Fibroblast of lung (primary cell): ENCODE data around the gene GPR68. TPM values are rescaled to one million over a fixed set of nuclear protein-coding genes. Genes with fewer than 3 reads are reported as not detected.
"Not testable (repeated sequence)": the region's sequence is repeated elsewhere in the genome, so short reads cannot be mapped to it uniquely, and the experiment has no call there.

Experiments
- DNase-seq, 2 donors: peaks; one replicate each; pipeline versions ENCODE4 v3.0.0 to v3.0.0-alpha.2; 2010; ENCODE audit warnings: low read depth in 2 of 2
- H2AFZ ChIP-seq: 2 replicates; pipeline ENCODE4 v1.5.1; 2012; ENCODE audit warnings: low read length, control low read depth, inconsistent platforms
- H3K27ac ChIP-seq: 2 replicates; pipeline ENCODE4 v1.5.1; 2011; ENCODE audit warnings: low read length, control low read depth; ENCODE audit not compliant: insufficient read depth
- H3K27me3 ChIP-seq: 2 replicates; pipeline ENCODE4 v1.5.1; 2011; ENCODE audit warnings: mild to moderate bottlenecking, low read length; ENCODE audit not compliant: control insufficient read depth, insufficient read depth
- H3K36me3 ChIP-seq: 2 replicates; pipeline ENCODE4 v1.5.1; 2011; ENCODE audit warnings: low read length; ENCODE audit not compliant: control insufficient read depth, insufficient read depth
- H3K4me1 ChIP-seq: 2 replicates; pipeline ENCODE4 v1.5.1; 2011; ENCODE audit warnings: low read length; ENCODE audit not compliant: control insufficient read depth, insufficient read depth; ENCODE audit errors: extremely low read depth
- H3K4me2 ChIP-seq: 2 replicates; pipeline ENCODE4 v1.5.1; 2011; ENCODE audit warnings: low read length, control low read depth; ENCODE audit not compliant: insufficient read depth; ENCODE audit errors: extremely low read depth
- H3K4me3 ChIP-seq, 4 experiments: fragments of 200-600 bp in 1 of 4; sonication (generic) in 1 of 4; replicated peaks in 1 of 4; 2 replicates each; pipeline ENCODE4 v1.5.1; 2011 to 2016; ENCODE audit warnings: low read length in 4 of 4, low read depth in 3 of 4, mild to moderate bottlenecking in 3 of 4, control low read depth in 2 of 4, inconsistent platforms in 1 of 4, mixed read lengths in 1 of 4; ENCODE audit not compliant: insufficient read depth in 1 of 4; ENCODE audit errors: control extremely low read depth in 1 of 4
- H3K79me2 ChIP-seq: 2 replicates; pipeline ENCODE4 v1.5.1; 2012; ENCODE audit warnings: mild to moderate bottlenecking, low read length, inconsistent platforms; ENCODE audit not compliant: control insufficient read depth, insufficient read depth
- H3K9ac ChIP-seq: 2 replicates; pipeline ENCODE4 v1.5.1; 2011; ENCODE audit warnings: mild to moderate bottlenecking, low read length, control low read depth; ENCODE audit not compliant: insufficient read depth
- H3K9me3 ChIP-seq: 2 replicates; pipeline ENCODE4 v1.5.1; 2012; ENCODE audit warnings: low read depth, low read length; ENCODE audit not compliant: control insufficient read depth, insufficient read depth
- H4K20me1 ChIP-seq: 2 replicates; pipeline ENCODE4 v1.5.1; 2011; ENCODE audit warnings: low read length; ENCODE audit not compliant: control insufficient read depth, insufficient read depth; ENCODE audit errors: extremely low read depth
- CTCF ChIP-seq, 2 donors: IDR thresholded peaks in 1 of 2; conservative IDR thresholded peaks in 1 of 2; 1 replicate in 1 of 2; 2 replicates in 1 of 2; pipeline ENCODE4 v1.5.1; 2011 to 2012; ENCODE audit warnings: low read length in 2 of 2, control low read depth in 1 of 2, inconsistent platforms in 1 of 2, low read depth in 1 of 2, mild to moderate bottlenecking in 1 of 2
- EZH2 ChIP-seq: IDR thresholded peaks from 2 replicates; pipeline ENCODE4 v1.5.1; 2012; ENCODE audit warnings: low read length, control low read depth, mild to moderate bottlenecking; ENCODE audit errors: missing control alignments
- polyA plus RNA-seq, 2 donors: library from polyadenylated mRNA; depleted of rRNA in 1 of 2; stranded (reverse) in 1 of 2; unstranded in 1 of 2; fragments of >200 nt; gene quantifications; 2 replicates each; pipeline ENCODE4 v1.2.1, GENCODE V29; 2011 to 2012; ENCODE audit warnings: missing spikeins in 1 of 2
- total RNA-seq: library from RNA; depleted of rRNA; stranded (reverse); fragments of >200 nt; gene quantifications from 2 replicates; pipeline ENCODE4 v1.2.1, GENCODE V29; 2014

The GPR68 gene
- total and polyA plus RNA-seq, 2 donors (not counting 1 experiment from before 2014, with no cell fraction given), result 0.37 to 0.66 TPM

GRCh38 chr14:91270188-91270587, 25.7 kb upstream of the GPR68 start:
- DNase-seq, result no peak
- Histone ChIP-seq H2AFZ (no peak overlapping the region), H3K27me3 (no peaks in the 10 kb centered on the region), H3K79me2 (no peaks in the 10 kb centered on the region), H3K27ac (no peak overlapping the region), H3K36me3 (no peaks in the 10 kb centered on the region), H3K9me3 (no peaks in the 10 kb centered on the region), H3K4me3 (no peak overlapping the region), H3K4me1 (peaks cover 6% of the 10 kb centered on the region), H3K4me2 (no peak overlapping the region), H4K20me1 (no peaks in the 10 kb centered on the region), H3K9ac (no peak overlapping the region)
- TF ChIP-seq CTCF (conservative IDR thresholded peaks at IDR 0.05 in 1 of 2, IDR thresholded peaks at IDR 0.05 in 1 of 2; ENCODE audit: low read depth in 1 of 2, low read length in 2 of 2), result no peak
- no peak for TF ChIP-seq EZH2

- Histone ChIP-seq H3K9me3 (no peaks in the 10 kb centered on the region), H3K9ac (no peak overlapping the region), H3K27ac (no peak overlapping the region), H3K4me2 (peak overlapping the region; percentile 59), H2AFZ (peak overlapping the region; percentile 59), H3K27me3 (no peaks in the 10 kb centered on the region), H3K79me2 (no peaks in the 10 kb centered on the region), H3K4me3 (peak overlapping the region in 1 of 4 experiments; percentile 43), H3K36me3 (no peaks in the 10 kb centered on the region), H3K4me1 (peaks cover 6% of the 10 kb centered on the region), H4K20me1 (no peaks in the 10 kb centered on the region)
- DNase-seq, result peak in 1 of 2 donors; percentile 28
- TF ChIP-seq CTCF (conservative IDR thresholded peaks at IDR 0.05 in 1 of 2, IDR thresholded peaks at IDR 0.05 in 1 of 2; ENCODE audit: low read depth in 1 of 2, low read length in 2 of 2), result no peak
- TF ChIP-seq EZH2, result no peak
Observed at GRCh38 chr14:91269076-91269991, 24.8 kb upstream of the GPR68 start.

DNA sequence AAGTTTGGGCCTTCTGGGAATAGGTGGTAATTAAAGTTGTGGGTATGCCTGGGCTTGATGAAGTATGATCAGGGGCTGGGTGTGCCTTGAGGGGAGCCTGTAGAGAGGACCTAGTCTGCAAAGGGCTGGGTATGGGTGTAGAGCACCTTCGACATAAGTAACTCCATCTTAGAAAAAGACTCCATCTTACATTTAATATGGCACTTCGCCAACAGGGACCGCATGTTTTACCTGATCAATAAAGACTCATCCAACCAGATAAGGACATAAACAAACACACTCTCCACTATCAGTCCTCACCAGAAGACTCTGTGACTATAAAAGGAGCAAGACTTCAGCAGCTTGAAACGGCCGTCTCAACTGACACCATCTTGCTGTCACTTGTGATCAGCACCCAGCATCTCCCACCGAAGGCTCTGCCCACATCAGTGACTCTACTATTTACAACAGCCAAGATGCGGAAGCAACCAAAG, 23.5 kb upstream of the GPR68 start:
- no peak for TF ChIP-seq CTCF (conservative IDR thresholded peaks at IDR 0.05 in 1 of 2, IDR thresholded peaks at IDR 0.05 in 1 of 2; ENCODE audit: low read depth in 1 of 2, low read length in 2 of 2)
- no peak for TF ChIP-seq EZH2
- H3K36me3 ChIP-seq, result no peaks in the 10 kb centered on the region
- H2AFZ ChIP-seq, result no peak overlapping the region
- H3K4me3 ChIP-seq, result no peak overlapping the region
- H4K20me1 ChIP-seq, result no peaks in the 10 kb centered on the region
- DNase-seq, result no peak
- H3K9me3 ChIP-seq, result no peaks in the 10 kb centered on the region
- no peak overlapping the region for H3K9ac ChIP-seq
- H3K79me2 ChIP-seq, result no peaks in the 10 kb centered on the region
- H3K27me3 ChIP-seq, result no peaks in the 10 kb centered on the region
- peaks cover 6% of the 10 kb centered on the region for H3K4me1 ChIP-seq
- no peak overlapping the region for H3K4me2 ChIP-seq
- H3K27ac ChIP-seq, result no peak overlapping the region

GRCh38 chr14:91266276-91266675, 21.8 kb upstream of the GPR68 start:
- not testable (repeated sequence) for H3K4me1 ChIP-seq, H3K36me3 ChIP-seq, H4K20me1 ChIP-seq, H3K27me3 ChIP-seq, H3K4me3 ChIP-seq, H3K79me2 ChIP-seq, H3K4me2 ChIP-seq, DNase-seq, H3K9ac ChIP-seq, H3K27ac ChIP-seq, H2AFZ ChIP-seq, H3K9me3 ChIP-seq
